ENCODE results near the gene CCDC57.
"Not testable (repeated sequence)": the region's sequence is repeated elsewhere in the genome, so short reads cannot be mapped to it uniquely, and the experiment has no call there.

Gene CCDC57

GRCh38 chr17:82200743-82201497, 11.7 kb downstream of the CCDC57 start:
- DNase-seq (ENCODE audit: low read depth): peak; percentile 38

DNA sequence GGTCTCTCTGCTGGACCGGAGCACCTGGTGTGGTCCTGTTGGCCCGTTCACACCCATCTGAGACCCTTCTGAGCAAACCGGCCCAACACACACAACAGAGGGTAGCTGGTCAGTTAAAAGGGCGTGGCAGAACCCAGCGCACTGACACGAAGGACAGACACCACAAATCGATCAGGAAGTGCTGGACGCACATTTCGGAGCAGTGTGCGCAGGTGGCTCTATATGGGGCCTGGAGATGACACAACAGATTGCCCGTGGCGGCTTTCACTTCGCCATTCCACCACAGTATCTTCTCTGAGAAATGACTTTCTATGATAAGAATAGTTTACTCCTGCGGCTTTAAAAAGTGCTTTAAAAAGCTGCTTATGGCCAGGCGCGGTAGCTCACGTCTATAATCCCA, 12.5 kb downstream of the CCDC57 start:
- DNase-seq (ENCODE audit: low read depth): no peak

GRCh38 chr17:82199496-82199895, 13.1 kb downstream of the CCDC57 start:
- DNase-seq (ENCODE audit: low read depth): no peak

- DNase-seq (ENCODE audit: low read depth): no peak
These were observed 14.6 kb downstream of the CCDC57 start for GRCh38 chr17:82198092-82198491.

GRCh38 chr17:82195675-82196672, 16.7 kb downstream of the CCDC57 start:
- no peak for DNase-seq (ENCODE audit: low read depth)

- DNase-seq (ENCODE audit: low read depth): no peak
These were observed 17.9 kb downstream of the CCDC57 start for GRCh38 chr17:82194765-82195164.

DNA sequence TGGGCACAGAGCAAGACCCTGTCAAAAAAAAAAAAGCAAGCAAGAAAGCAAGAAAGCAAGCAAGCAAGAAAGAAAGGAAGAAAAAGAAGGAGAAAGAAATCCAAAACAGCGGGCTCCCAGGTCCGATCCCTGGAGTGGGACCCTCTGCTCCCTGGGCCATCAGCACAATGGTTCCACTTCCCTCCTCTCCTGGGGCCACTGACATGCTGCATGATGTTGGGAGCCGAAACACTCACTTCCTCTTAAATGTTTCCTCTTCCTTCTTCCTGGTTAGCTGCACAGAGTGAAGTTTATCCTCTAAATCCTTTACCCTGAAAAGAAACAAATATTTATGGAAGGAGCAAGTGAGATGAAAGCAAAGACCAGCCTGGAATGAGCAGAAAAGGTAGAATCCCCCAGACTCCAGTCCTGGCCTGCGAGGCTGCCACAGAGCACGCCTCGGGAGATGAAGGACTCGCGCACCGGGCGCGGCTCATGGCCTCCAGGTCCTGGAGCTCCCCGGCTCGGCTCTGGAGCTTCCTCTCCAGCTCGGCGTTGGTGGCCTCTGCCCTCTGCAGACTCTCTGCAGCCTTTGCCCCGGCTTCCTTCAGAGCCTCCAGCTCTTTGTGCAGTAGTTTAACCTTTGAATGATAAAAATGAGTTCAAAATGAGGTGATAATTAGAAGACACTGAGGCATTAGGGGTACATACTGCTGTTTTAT, 19.0 kb downstream of the CCDC57 start:
- DNase-seq (ENCODE audit: low read depth): no peak

DNA sequence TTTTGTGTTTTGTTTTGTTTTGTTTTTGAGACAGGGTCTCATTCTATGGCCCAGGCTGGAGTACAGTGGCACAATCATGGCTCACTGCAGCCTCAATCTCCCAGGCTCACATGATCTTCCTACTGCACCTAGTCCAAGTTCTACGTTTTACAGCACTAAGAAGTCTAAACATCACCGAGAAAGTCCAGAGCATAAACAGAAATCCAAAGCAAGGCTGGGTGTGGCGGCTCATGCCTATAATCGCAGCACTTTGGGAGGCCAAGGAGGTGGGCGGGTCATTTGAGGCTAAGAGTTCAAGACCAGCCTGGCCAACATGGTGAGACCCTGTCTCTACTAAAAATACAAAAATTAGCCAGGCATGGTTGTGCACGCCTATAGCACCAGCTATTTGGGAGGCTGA, 19.6 kb downstream of the CCDC57 start:
- DNase-seq (ENCODE audit: low read depth): not testable (repeated sequence)

DNA sequence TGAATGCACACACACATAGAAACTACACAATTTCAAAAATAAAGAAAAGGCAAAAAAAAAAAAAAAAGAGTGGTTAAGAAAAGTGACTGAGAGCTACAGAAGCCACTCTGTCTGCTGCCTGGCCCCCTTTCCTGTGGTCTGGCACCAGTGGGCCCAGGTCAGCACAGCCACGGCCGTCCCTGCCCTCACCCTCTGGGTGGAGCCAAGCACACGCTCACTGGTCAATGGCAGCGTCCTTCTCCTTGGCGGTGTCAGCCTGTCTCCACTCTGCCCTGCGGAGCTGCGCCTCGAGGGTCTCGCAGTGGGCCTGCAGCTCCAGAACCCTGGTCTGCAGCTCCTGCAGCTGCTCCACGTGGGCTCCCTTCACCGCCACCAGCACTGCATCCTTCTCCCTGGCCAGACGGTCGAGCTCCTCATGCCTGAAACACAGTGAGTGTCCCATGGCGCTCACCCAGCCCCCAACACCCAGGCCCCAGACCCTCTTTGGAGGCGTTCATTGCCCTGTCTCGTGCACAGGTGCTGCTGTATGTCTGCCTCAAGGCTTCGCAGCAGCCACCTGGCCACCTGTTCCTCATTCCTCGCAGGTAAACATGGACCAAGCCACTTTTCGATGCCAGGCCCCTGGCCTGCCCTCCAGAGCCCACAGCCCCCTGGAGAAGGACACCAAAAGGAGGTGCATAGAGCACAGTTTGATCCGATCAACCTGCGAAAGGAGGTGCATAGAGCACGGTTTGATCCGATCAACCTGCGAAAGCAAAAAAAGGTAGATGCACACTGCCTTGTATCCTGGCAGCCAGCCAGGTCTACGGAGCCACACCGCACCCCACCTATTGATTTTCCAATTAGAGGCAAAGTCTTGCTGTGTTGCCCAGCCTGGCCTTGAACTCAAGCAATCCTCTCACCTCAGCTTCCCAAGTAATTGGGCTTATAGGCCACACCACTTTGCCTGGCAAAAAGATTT, 24.4 kb downstream of the CCDC57 start:
- DNase-seq (ENCODE audit: low read depth): no peak

DNA sequence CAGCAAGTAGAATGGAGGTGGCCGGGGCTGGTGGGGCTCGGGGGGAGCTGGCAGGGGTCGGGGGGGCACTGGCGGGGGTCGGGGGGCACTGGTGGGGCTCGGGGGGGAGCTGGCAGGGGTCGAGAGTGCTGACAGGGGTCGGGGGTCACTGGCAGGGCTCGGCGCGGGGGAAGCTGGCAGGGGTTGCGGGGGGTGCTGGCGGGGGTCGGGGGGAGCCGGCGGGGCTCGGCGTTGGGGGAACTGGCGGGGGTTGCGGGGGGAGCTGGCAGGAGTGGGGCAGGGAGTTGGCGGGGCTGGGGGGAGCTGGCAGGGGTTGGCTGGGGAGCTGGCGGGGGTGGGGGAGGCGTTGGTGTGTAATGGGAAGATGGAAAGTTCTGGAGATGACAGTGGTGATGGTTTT, 25.1 kb downstream of the CCDC57 start:
- no peak for DNase-seq (ENCODE audit: low read depth)

- no peak for DNase-seq (ENCODE audit: low read depth)
These were observed 26.4 kb downstream of the CCDC57 start for GRCh38 chr17:82186221-82186620.

DNA sequence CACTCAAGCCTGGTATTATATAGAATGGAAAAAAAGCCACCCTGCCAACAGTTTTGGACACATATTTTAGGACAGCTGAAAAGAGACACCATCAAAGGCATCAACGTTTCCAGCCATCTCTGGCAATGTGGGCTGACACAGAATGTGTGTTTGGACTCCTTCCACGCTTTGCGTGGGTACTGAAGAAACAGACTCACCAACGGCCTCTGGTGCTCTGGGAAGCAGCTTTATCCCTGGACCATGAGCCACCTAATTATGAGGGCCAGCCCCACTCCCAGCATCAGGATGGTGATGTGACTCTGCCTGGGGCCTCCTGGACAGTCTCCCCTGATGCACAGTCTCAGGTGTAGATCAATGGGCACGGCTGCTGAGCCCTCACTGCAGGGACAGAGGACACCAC, 27.9 kb downstream of the CCDC57 start:
- no peak for DNase-seq (ENCODE audit: low read depth)

- no peak for DNase-seq (ENCODE audit: low read depth)
These were observed 31.7 kb downstream of the CCDC57 start for GRCh38 chr17:82180776-82181528.

DNA sequence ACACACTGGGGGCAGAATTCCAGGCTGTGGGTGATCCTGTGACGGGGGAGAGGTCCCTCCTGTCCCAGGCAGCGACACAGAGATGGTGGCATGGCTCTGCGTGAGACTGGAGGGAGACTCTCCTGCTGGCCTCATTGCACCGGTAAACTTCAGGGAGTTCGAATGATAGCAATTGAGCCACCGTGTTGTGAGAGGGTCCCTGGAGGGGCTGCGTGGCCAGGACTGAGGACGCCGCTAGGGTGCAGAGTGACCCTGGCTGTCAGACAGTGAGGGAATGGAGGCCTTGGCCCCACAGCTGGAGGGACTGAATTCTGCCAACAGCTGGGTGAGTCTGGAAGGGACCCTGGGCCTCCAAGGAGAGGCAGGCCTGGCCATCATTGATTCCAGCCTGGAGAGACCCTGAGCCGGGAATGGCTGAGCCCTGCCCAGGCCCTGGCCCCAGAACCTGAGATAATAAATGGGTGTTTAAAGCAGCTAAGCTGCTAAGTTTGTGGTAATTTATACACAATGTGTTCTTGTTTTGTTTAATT, 32.6 kb downstream of the CCDC57 start:
- DNase-seq (ENCODE audit: low read depth): no peak

GRCh38 chr17:82179412-82179811, 33.2 kb downstream of the CCDC57 start:
- no peak for DNase-seq (ENCODE audit: low read depth)

DNA sequence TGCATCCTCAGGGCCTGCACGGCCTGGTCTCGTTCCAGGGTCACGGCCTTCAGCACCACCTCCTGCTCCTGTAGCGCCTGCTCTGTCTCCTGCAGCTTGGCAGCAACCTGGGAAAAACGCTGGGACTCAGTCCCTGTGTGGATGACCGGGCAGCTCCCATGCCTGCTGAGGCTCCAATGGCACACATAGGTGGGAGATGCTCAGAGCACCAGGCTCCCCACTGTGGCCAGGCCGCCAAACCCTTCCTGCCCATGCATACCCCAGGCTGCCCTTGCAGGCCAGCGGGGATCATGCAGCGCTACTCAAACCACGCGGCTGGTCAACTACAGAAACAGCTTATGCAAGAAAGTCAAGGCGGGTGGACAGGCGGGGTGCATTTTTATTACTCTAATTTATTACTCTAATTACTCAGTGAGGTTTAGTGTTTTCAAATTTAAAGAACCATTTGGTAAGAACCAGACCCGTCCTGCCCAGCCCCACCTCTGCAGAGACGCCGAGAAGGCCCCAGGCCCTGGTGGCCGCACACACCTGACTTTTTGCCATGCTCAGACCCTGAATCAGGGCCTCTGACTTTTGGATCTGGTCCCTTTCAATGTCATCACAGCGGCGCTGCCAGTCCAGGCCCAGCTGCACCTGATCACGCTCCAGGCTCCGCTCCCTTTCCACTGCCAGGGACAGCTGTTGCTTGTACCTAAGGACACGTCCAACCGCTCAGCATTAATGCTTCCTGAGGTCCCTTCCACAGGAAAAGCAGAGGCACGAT, 34.0 kb downstream of the CCDC57 start:
- DNase-seq (ENCODE audit: low read depth): no peak

DNA sequence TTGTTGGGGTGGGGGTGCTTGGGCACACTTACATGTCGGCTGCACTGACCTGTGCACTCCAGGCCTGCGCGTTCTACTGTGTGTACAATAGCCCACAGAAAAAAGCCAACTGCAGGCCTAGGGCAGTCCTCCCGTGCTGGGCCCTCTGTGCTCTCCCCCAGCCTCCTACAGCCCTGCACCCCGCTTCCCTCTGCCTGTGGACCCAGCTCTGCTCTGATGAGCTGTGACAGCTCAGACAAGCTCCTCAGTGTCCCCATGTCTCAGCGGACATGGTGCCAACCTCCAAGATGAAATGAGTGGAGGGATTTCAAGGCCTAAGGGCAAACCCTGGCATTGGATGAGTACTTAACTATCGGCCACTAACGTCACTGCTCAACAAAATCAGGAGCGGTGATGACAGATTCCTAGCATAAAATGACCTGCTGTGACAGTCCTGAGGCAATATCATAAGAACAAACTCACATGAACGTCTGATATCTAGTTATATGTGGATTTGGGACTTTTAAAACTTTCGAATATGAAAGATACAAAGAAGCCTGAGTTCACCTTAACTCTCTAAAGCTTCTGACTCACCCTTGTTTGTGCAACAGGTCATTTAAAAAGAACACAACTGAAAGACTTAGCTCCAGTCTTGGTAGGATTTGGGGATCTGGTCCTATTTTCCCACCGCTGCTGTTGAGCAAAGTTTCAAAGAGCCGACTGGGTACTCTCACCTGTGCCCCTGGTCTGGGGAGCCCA, 34.7 kb downstream of the CCDC57 start:
- DNase-seq (ENCODE audit: low read depth): no peak

DNA sequence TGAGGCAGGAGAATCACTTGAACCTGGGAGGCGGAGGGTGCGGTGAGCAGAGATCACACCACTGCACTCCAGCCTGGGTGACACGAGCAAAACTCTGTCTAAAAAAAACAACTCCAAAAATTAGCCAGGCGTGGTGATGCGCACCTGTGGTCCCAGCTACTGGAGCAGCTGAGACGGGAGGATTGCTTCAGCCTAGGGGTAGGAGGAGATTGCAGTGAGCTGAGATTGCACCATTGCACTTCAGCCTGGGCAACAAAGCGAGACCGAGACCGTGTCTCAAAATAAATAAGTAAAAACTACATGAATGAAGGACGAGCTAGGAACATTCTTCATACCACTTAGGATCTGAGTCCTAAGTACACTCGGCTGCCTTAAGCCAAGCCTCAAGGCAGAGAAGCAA, 35.4 kb downstream of the CCDC57 start:
- no peak for DNase-seq (ENCODE audit: low read depth)

GRCh38 chr17:82175951-82176350, 36.7 kb downstream of the CCDC57 start:
- DNase-seq (ENCODE audit: low read depth): no peak

Data from activated T-cell treated with anti-CD3 and anti-CD28 coated beads for 1 hour (primary cell).